GM18907 (cell line): Measurements from ENCODE around the gene PHACTR1.

Source experiments
- ATAC-seq: cut with Tn5 transposase; IDR thresholded peaks from one replicate; pipeline ENCODE4 v1.9.1; 2021; ENCODE audit warnings: mild to moderate bottlenecking, moderate library complexity; ENCODE audit not compliant: unreplicated experiment

The PHACTR1 gene

GRCh38 chr6:13296536-13296997 is 580.0 kb downstream of the PHACTR1 start:
- ATAC-seq: no peak

GRCh38 chr6:13297391-13297790 is 580.8 kb downstream of the PHACTR1 start:
- ATAC-seq: no peak

GRCh38 chr6:13298446-13298845 is 581.9 kb downstream of the PHACTR1 start:
- no peak for ATAC-seq

GRCh38 chr6:13299403-13299821 is 582.8 kb downstream of the PHACTR1 start:
- ATAC-seq: no peak

- no peak for ATAC-seq
Measured at GRCh38 chr6:13299918-13300317, 583.4 kb downstream of the PHACTR1 start.

- no peak for ATAC-seq
Measured at GRCh38 chr6:13300643-13301590, 584.4 kb downstream of the PHACTR1 start.

GRCh38 chr6:13302291-13302690 is 585.7 kb downstream of the PHACTR1 start:
- no peak for ATAC-seq

- peak; percentile 76 for ATAC-seq
Measured at GRCh38 chr6:13302751-13303667, 586.4 kb downstream of the PHACTR1 start.

- ATAC-seq: peak; percentile 60
Measured at GRCh38 chr6:13303668-13304017, 587.1 kb downstream of the PHACTR1 start.

GRCh38 chr6:13304101-13304500 is 587.5 kb downstream of the PHACTR1 start:
- no peak for ATAC-seq

- peak; percentile 26 for ATAC-seq
Measured at GRCh38 chr6:13304580-13305260, 588.2 kb downstream of the PHACTR1 start.

GRCh38 chr6:13305288-13305687 is 588.7 kb downstream of the PHACTR1 start:
- no peak for ATAC-seq

- no peak for ATAC-seq
Measured at GRCh38 chr6:13305791-13306190, 589.2 kb downstream of the PHACTR1 start.

GRCh38 chr6:13307508-13307995 is 591.0 kb downstream of the PHACTR1 start:
- ATAC-seq: no peak

GRCh38 chr6:13308332-13308731 is 591.8 kb downstream of the PHACTR1 start:
- ATAC-seq: no peak

- ATAC-seq: no peak
Measured at GRCh38 chr6:13311155-13311554, 594.6 kb downstream of the PHACTR1 start.

GRCh38 chr6:13314806-13315205 is 598.2 kb downstream of the PHACTR1 start:
- ATAC-seq: no peak

GRCh38 chr6:13315896-13316295 is 599.3 kb downstream of the PHACTR1 start:
- no peak for ATAC-seq

GRCh38 chr6:13318821-13319220 is 602.3 kb downstream of the PHACTR1 start:
- ATAC-seq: no peak

GRCh38 chr6:13319891-13320564 is 603.5 kb downstream of the PHACTR1 start:
- ATAC-seq: no peak
